Measurements from ENCODE around the gene ADORA2B. TPM values are rescaled to one million over a fixed set of nuclear protein-coding genes. Genes with fewer than 3 reads are reported as not detected.

The ADORA2B gene
- total RNA-seq, 1 donor from 2014 or later, result 0.48 TPM

DNA sequence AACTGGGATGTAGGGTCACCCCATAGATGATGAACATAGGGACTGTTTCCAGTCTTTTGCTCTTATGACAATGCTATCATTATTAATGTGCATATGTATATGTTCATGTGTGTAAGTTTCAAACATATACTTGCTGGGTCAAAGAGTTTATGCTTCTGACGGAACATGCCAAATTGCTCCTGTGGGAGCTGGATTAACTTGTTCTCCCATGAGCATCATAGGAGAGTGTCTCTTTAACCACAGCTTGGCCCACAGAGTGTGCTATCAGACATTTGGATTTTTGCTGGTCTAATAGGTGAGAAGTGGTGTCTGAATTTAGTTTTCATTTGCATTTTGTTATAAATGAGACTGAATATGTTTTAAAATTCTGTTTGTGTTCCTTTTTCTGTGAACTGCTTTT lies 22.3 kb upstream of the ADORA2B start:
- no peak overlapping the region for H3K27ac Mint-ChIP-seq
- no peaks in the 10 kb centered on the region for H3K4me1 Mint-ChIP-seq (ENCODE audit: low read depth)
- no peaks in the 10 kb centered on the region for H3K9me3 Mint-ChIP-seq (ENCODE audit: low read depth)
- DNase-seq (ENCODE audit: low spot score, unreplicated experiment), result no peak
- TF ChIP-seq, protein P1, sequence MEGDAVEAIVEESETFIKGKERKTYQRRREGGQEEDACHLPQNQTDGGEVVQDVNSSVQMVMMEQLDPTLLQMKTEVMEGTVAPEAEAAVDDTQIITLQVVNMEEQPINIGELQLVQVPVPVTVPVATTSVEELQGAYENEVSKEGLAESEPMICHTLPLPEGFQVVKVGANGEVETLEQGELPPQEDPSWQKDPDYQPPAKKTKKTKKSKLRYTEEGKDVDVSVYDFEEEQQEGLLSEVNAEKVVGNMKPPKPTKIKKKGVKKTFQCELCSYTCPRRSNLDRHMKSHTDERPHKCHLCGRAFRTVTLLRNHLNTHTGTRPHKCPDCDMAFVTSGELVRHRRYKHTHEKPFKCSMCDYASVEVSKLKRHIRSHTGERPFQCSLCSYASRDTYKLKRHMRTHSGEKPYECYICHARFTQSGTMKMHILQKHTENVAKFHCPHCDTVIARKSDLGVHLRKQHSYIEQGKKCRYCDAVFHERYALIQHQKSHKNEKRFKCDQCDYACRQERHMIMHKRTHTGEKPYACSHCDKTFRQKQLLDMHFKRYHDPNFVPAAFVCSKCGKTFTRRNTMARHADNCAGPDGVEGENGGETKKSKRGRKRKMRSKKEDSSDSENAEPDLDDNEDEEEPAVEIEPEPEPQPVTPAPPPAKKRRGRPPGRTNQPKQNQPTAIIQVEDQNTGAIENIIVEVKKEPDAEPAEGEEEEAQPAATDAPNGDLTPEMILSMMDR (IDR thresholded peaks at IDR 0.05; ENCODE audit: unreplicated experiment), result no peak
- H3K27me3 Mint-ChIP-seq, result peaks cover 5% of the 10 kb centered on the region
- no peaks in the 10 kb centered on the region for H3K36me3 Mint-ChIP-seq (ENCODE audit: insufficient read depth)
- no peak overlapping the region for H3K4me3 Mint-ChIP-seq (ENCODE audit: low read depth)

DNA sequence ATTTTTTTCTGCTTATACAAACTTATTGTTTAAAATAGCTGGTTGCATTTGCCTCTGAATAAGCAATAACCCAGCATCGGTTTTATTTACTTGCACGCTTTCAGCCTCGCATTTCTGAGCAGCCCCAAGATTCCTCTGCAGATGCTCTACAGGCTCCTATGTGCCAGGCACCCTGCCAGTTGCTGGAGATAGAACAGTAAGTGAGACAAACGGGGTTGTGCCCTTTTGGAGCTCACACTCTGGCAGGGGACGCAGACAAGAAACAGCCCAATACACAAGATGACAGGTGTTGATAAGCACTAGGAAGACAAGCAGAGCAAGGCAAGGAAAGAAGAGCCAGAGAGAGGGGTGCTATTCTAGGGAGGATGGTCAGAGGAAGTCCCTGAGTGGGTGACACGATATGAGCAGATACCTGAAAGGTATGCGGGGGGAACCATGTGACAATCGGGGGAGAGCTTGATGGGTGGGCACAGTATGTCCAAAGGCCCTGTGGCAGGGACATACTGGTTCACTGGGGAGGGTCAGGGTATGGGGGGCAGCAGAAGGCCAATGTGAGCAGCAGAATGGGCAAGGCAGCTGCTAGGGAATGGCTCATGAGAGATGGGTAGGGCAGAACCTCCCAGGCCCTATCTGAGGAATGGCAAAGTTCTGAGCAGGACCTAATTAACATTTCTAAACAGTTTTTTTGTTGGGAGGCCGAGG lies 18.7 kb upstream of the ADORA2B start:
- Mint-ChIP-seq H3K27me3 (peaks cover 23% of the 10 kb centered on the region), H3K4me3 (ENCODE audit: low read depth) (no peak overlapping the region), H3K9me3 (ENCODE audit: low read depth) (no peaks in the 10 kb centered on the region), H3K4me1 (ENCODE audit: low read depth) (no peaks in the 10 kb centered on the region), H3K36me3 (ENCODE audit: insufficient read depth) (no peaks in the 10 kb centered on the region), H3K27ac (no peak overlapping the region)
- TF ChIP-seq, protein P1 (IDR thresholded peaks at IDR 0.05; ENCODE audit: unreplicated experiment), result no peak
- DNase-seq (ENCODE audit: low spot score, unreplicated experiment), result no peak

DNA sequence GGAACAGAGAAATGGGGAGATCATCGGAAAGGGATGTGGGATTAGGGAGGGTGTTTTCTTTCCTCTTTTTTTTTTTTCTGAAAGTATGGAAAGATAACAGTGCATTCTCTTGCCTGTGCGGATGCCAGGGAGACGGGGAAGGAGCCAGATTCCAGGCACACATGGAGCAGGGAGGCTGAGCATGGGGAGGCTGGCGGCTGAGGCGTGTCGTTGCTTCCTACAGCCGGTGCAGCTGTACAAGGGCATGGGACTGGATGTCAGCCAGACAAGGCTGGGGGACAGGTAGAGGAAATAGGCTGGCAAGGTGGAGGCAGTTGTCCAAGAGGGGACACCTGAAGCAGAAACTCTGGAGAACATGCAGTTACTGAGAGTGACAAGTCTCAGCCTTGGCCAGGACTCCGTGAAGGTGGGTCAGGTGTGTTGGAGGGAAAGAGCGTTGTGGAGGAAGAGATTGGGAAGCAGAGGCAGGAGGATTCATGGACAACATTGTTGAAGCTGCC lies 16.6 kb upstream of the ADORA2B start:
- TF ChIP-seq, protein P1 (IDR thresholded peaks at IDR 0.05; ENCODE audit: unreplicated experiment), result no peak
- Mint-ChIP-seq H3K27me3 (peaks cover 23% of the 10 kb centered on the region), H3K36me3 (ENCODE audit: insufficient read depth) (no peaks in the 10 kb centered on the region), H3K27ac (no peak overlapping the region), H3K4me1 (ENCODE audit: low read depth) (no peaks in the 10 kb centered on the region), H3K9me3 (ENCODE audit: low read depth) (no peaks in the 10 kb centered on the region), H3K4me3 (ENCODE audit: low read depth) (no peak overlapping the region)
- DNase-seq (ENCODE audit: low spot score, unreplicated experiment), result no peak

DNA sequence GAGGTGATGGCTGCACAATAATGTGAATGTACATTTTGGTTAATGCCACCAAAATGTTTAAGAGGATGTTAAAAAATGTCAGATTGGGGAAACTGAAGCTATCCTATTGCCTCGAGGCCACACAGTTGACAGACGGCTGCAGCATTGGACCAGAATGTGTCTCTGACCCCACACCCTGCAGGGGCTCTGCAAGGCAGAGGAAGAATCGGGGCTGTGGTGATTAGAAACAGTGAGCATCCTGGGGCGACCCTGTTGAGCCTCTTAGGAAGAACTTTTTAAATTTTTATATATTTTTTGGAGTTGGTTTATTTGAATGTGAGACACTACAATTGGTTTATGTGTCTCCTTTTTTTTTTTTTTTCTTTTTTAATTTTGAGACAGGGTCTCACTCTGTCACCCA lies 15.0 kb upstream of the ADORA2B start:
- Mint-ChIP-seq H3K9me3 (ENCODE audit: low read depth) (no peaks in the 10 kb centered on the region), H3K27ac (no peak overlapping the region), H3K4me1 (ENCODE audit: low read depth) (no peaks in the 10 kb centered on the region), H3K36me3 (ENCODE audit: insufficient read depth) (no peaks in the 10 kb centered on the region), H3K4me3 (ENCODE audit: low read depth) (no peak overlapping the region), H3K27me3 (peaks cover 23% of the 10 kb centered on the region)
- DNase-seq (ENCODE audit: low spot score, unreplicated experiment), result no peak
- TF ChIP-seq, protein P1 (IDR thresholded peaks at IDR 0.05; ENCODE audit: unreplicated experiment), result no peak

DNA sequence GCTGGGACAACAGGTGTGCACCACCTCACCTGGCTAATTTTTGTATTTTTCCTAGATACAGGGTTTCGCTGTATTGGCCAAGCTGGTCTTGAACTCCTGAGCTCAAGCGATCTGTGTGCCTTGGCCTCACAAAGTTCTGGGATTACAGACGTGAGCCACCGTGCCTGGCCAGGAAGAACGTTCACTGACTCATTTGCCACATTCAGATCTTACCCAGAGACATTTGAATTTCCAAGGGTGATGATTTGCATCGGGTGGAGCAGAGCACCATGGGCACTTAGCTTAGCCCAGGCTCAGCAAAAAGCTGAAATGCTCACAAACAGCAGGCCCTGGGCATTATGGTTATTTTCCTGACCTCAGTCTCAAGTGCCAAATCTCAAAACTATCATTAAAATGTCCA lies 14.5 kb upstream of the ADORA2B start:
- Mint-ChIP-seq H3K9me3 (ENCODE audit: low read depth) (no peaks in the 10 kb centered on the region), H3K4me1 (ENCODE audit: low read depth) (no peaks in the 10 kb centered on the region), H3K36me3 (ENCODE audit: insufficient read depth) (no peaks in the 10 kb centered on the region), H3K4me3 (ENCODE audit: low read depth) (no peak overlapping the region), H3K27ac (no peak overlapping the region), H3K27me3 (peaks cover 23% of the 10 kb centered on the region)
- TF ChIP-seq, protein P1 (IDR thresholded peaks at IDR 0.05; ENCODE audit: unreplicated experiment), result no peak
- DNase-seq (ENCODE audit: low spot score, unreplicated experiment), result no peak
